Stomach smooth muscle (tissue), 2 donors: ENCODE results near the gene FAF1.
"Not testable (repeated sequence)": the region's sequence is repeated elsewhere in the genome, so short reads cannot be mapped to it uniquely, and the experiment has no call there.

Experiments used
- H3K27ac ChIP-seq: one replicate; pipeline ENCODE4 v1.7.0; 2013; ENCODE audit warnings: mild to moderate bottlenecking, low read length, inconsistent platforms
- H3K27me3 ChIP-seq, 2 donors: one replicate each; pipeline ENCODE4 v1.7.0; 2013; ENCODE audit warnings: low read length in 2 of 2; ENCODE audit not compliant: insufficient read depth in 2 of 2, control insufficient read depth in 1 of 2
- H3K36me3 ChIP-seq, 2 donors: one replicate each; pipeline ENCODE4 v1.7.0; 2013; ENCODE audit warnings: low read length in 2 of 2; ENCODE audit not compliant: control insufficient read depth in 2 of 2, insufficient read depth in 2 of 2
- H3K4me1 ChIP-seq: one replicate; pipeline ENCODE4 v1.7.0; 2013; ENCODE audit warnings: low read length; ENCODE audit not compliant: control insufficient read depth, insufficient read depth
- H3K4me3 ChIP-seq, 2 donors: one replicate each; pipeline ENCODE4 v1.7.0; 2013; ENCODE audit warnings: low read length in 2 of 2
- H3K9ac ChIP-seq, 2 donors: one replicate each; pipeline ENCODE4 v1.7.0; 2013; ENCODE audit warnings: low read length in 2 of 2, mild to moderate bottlenecking in 1 of 2
- H3K9me3 ChIP-seq, 2 donors: one replicate each; pipeline ENCODE4 v1.7.0; 2013; ENCODE audit warnings: low read length in 2 of 2; ENCODE audit not compliant: control insufficient read depth in 2 of 2
- donor health status: healthy.
- donor health status: Pancreatic carcinoma.

The FAF1 gene

GRCh38 chr1:50735443-50735842 lies 224.6 kb downstream of the FAF1 start:
- no peaks in the 10 kb centered on the region for H3K27me3 ChIP-seq
- H3K4me1 ChIP-seq = no peaks in the 10 kb centered on the region
- H3K9ac ChIP-seq = no peak overlapping the region
- no peak overlapping the region for H3K27ac ChIP-seq
- no peak overlapping the region for H3K4me3 ChIP-seq
- peaks cover 0 to 3% of the 10 kb centered on the region in 2 donors for H3K36me3 ChIP-seq
- H3K9me3 ChIP-seq = no peaks in the 10 kb centered on the region

- H3K27ac ChIP-seq, H3K4me1 ChIP-seq, H3K27me3 ChIP-seq, H3K36me3 ChIP-seq, H3K9me3 ChIP-seq, H3K9ac ChIP-seq, H3K4me3 ChIP-seq: not testable (repeated sequence)
These were observed 232.5 kb downstream of the FAF1 start for GRCh38 chr1:50727578-50727977.

- Histone ChIP-seq H3K27me3 (no peaks in the 10 kb centered on the region), H3K27ac (no peak overlapping the region), H3K4me1 (no peaks in the 10 kb centered on the region), H3K9me3 (no peaks in the 10 kb centered on the region), H3K36me3 (peaks cover 0 to 2% of the 10 kb centered on the region in 2 donors), H3K4me3 (no peak overlapping the region), H3K9ac (no peak overlapping the region)
These were observed 235.3 kb downstream of the FAF1 start for GRCh38 chr1:50724626-50725286.

- no peak overlapping the region for H3K4me3 ChIP-seq
These were observed 239.5 kb downstream of the FAF1 start for GRCh38 chr1:50720457-50721053.

GRCh38 chr1:50719126-50719525 lies 240.9 kb downstream of the FAF1 start:
- H3K9me3 ChIP-seq = no peaks in the 10 kb centered on the region
- H3K9ac ChIP-seq = no peak overlapping the region
- H3K4me3 ChIP-seq = no peak overlapping the region
- H3K27me3 ChIP-seq = no peaks in the 10 kb centered on the region
- no peaks in the 10 kb centered on the region for H3K36me3 ChIP-seq
- no peaks in the 10 kb centered on the region for H3K4me1 ChIP-seq
- H3K27ac ChIP-seq = no peak overlapping the region

More at GRCh38 chr1:50720457-50721053, 239.5 kb downstream of the FAF1 start:
- Histone ChIP-seq H3K9me3 (no peaks in the 10 kb centered on the region), H3K27me3 (no peaks in the 10 kb centered on the region), H3K27ac (no peak overlapping the region), H3K4me1 (no peaks in the 10 kb centered on the region), H3K9ac (no peak overlapping the region), H3K36me3 (no peaks in the 10 kb centered on the region)

GRCh38 chr1:50717327-50717726 lies 242.7 kb downstream of the FAF1 start:
- no peak overlapping the region for H3K9ac ChIP-seq
- H3K27ac ChIP-seq = no peak overlapping the region
- H3K4me3 ChIP-seq = no peak overlapping the region
- no peaks in the 10 kb centered on the region for H3K27me3 ChIP-seq
- H3K9me3 ChIP-seq = no peaks in the 10 kb centered on the region
- no peaks in the 10 kb centered on the region for H3K36me3 ChIP-seq
- H3K4me1 ChIP-seq = no peaks in the 10 kb centered on the region

- H3K9ac ChIP-seq, H3K9me3 ChIP-seq, H3K27ac ChIP-seq, H3K4me1 ChIP-seq, H3K27me3 ChIP-seq, H3K4me3 ChIP-seq, H3K36me3 ChIP-seq: not testable (repeated sequence)
These were observed 243.6 kb downstream of the FAF1 start for GRCh38 chr1:50716455-50716854.

GRCh38 chr1:50710099-50710498 lies 250.0 kb downstream of the FAF1 start:
- no peaks in the 10 kb centered on the region for H3K4me1 ChIP-seq
- no peak overlapping the region for H3K9ac ChIP-seq
- no peaks in the 10 kb centered on the region for H3K27me3 ChIP-seq
- H3K4me3 ChIP-seq = no peak overlapping the region
- H3K36me3 ChIP-seq = no peaks in the 10 kb centered on the region
- H3K27ac ChIP-seq = no peak overlapping the region
- H3K9me3 ChIP-seq = no peaks in the 10 kb centered on the region

- Histone ChIP-seq H3K9me3 (no peaks in the 10 kb centered on the region), H3K4me1 (no peaks in the 10 kb centered on the region), H3K4me3 (no peak overlapping the region), H3K27me3 (no peaks in the 10 kb centered on the region), H3K27ac (no peak overlapping the region), H3K9ac (no peak overlapping the region), H3K36me3 (no peaks in the 10 kb centered on the region)
These were observed 252.2 kb downstream of the FAF1 start for GRCh38 chr1:50707824-50708223.

GRCh38 chr1:50705699-50706098 lies 254.4 kb downstream of the FAF1 start:
- no peak overlapping the region for H3K9ac ChIP-seq
- no peaks in the 10 kb centered on the region for H3K36me3 ChIP-seq
- no peaks in the 10 kb centered on the region for H3K9me3 ChIP-seq
- H3K4me1 ChIP-seq = no peaks in the 10 kb centered on the region
- H3K27ac ChIP-seq = no peak overlapping the region
- H3K4me3 ChIP-seq = no peak overlapping the region
- H3K27me3 ChIP-seq = no peaks in the 10 kb centered on the region

- Histone ChIP-seq H3K4me3 (no peak overlapping the region), H3K27me3 (no peaks in the 10 kb centered on the region), H3K36me3 (no peaks in the 10 kb centered on the region), H3K27ac (no peak overlapping the region), H3K9ac (no peak overlapping the region), H3K9me3 (no peaks in the 10 kb centered on the region), H3K4me1 (no peaks in the 10 kb centered on the region)
These were observed 255.0 kb downstream of the FAF1 start for GRCh38 chr1:50705041-50705440.
